Fibroblast of skin of scalp (primary cell): ENCODE results near the gene KLF3.

Experiments
- DNase-seq: peaks from one replicate; pipeline ENCODE4 v3.0.0-alpha.2; 2013

Gene KLF3

DNA sequence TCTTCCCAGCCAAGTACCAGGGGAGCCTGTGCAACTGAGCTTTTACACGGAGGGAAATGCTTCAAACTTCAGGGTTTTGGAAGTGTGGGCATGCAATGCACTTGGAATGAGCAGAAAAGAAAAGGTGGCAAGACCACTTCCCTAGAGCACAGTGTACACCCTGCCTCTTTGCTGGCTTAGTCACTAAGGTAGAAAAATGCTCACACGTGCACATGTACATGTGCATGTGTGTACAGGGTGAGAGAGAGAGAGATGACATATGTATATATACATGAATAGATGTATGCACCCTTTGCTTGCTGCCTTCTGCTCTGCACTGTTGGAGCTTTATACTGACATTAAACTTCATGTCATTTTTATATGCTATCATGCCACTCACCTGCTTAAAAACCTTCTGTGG is 7.9 kb upstream of the KLF3 start:
- DNase-seq = no peak

DNA sequence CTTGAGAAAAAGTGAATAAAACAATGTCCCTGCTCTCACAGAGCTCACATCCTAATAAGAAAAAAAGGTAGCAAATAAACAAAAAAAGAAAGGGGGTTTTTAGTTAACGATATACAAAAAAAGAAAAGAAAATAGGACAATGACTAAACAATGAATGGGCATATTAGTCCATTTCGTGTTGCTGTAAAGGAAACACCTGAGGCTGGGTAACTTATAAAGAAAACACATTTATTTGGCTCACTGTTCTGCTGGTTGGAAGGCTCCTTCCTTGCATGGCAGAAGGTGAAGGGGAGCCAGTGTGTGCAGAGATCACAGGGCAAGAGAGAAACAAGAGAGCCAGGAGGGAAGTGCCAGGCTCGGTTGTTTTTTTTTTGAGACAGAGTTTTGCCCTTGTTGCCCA is 4.7 kb upstream of the KLF3 start:
- no peak for DNase-seq

DNA sequence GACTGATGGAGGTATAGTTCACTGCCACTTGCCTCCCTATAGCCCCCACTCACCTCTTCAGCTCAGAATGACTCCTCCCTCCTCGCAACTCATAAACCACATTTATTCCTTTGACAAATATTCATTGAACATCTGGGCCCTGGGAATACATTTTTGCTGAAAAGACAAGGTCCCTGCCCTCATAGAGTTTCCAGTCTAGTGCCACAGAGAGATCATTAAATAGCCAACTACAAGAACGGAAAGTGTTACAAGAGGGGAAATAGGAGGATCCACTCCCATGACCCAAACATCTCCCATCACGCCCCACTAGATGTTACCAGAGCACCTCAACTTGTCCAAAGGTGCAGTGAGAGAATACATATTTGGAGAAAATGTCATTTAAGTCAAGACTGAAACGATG is 3.2 kb upstream of the KLF3 start:
- no peak for DNase-seq

DNA sequence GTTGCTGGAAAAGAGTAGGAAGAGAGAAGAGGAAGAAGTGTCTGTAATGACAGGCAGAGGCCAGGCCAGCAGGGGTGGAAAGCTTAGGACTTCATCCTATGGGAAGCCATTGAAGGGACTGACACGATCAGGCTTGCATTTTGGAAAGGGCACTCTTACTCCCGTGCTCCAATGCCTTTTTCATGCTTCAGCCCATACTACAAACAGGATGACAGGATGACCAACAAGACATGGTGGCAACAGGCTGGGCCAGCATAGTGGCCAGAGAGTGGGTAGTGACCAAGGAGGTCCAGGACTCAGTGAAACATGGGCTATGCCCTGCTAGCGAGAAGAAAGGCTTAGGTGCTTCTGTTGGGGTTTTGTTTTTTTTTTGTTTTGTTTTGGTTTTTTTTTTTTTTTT is 2.6 kb upstream of the KLF3 start:
- no peak for DNase-seq

DNA sequence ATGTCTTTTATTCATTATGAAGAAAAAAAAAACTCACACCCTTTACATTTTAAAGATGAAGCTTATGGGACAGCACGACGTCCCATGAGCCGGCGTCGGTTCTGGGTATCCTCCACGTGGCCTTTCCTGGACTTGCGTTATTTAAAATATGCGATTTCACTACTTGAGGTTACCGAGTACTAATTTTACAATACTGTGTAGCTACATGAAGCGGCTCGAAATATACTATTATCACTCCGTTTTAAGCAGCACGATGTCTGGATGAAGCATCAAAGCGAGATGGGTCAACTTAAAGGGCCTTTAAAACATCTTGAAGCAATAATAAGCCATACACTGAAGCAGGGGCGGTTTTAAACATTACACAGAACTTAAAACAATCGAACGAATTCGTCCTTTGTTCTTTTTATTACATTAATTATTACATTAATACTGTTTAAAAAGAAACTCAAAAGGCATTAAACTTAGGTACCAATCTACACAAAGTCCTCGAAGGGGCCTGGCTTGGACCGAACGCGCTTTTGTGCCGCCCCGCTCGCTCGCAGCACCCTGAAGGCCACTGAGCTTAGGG is 1.4 kb upstream of the KLF3 start:
- DNase-seq = peak; percentile 51

DNA sequence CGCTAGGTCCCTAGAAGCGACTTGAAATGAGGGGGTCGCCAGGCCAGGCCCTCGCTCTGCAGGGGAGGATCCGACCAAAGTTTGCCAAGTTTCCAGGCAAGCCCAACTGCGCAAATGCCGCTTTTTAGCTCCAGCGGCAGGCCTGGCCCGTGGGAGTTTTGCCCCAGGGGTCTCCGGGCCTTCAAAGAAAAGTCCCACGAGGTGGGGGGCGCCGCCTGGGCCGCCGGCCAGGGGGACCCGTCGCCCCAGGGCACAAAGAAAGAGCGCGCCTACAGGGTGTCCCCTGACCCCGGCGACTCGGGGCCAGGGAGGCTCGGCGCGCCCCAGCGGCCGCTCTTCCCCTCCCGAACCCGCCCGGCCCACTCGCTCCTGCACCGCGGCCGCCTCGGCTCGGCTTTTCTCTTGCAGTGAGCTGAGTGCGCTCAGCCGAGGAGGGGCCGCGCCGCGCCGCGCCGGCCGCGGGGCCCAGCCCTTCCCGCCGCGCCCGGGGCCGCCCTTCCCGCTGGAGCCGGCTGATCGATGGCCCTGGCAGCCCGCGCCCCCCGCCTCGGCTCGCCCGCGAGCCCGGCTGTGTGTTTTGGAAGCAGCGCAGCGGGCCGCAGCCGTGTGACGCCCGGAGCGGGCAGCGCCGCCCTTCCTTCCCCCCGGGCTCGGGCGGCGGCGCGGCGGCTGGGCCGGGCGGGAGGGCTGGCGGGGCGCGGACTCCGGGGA is 754 bp upstream of the KLF3 start:
- DNase-seq = peak; percentile 47

DNA sequence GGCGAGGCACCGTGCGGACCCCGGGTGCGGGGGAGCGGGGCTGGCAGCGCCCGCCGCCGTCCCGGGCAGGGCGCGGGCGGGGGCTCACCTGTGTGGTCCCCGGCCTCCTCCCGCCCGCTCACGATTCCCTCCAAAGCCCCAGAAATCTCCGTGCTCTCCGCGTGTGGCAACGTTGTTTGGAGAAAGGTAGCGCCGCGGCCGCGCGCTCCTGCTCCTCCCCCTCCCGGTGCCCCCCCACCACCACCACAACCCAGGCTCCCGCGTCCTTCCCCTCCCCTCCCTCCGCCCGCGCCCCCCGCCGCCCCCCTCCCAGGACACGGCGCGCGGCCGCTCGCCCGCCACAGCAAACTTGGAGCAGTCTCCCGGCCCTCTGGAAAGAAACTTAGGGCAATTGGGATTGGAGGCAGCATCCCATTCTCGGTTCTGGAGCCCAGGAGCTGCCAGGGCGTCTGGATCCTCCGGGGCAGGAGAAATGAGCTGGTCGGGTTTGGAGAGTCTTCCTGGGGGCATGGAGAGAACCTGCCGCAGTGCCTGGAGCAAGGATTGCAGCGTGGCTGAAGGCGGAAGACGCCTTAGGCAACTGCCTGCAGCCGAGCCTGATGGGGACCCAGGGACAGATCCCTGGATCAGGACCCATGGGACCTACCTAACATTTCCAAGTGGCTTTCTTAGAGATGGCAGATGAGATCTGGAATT is 855 bp downstream of the KLF3 start:
- peak; percentile 54 for DNase-seq

DNA sequence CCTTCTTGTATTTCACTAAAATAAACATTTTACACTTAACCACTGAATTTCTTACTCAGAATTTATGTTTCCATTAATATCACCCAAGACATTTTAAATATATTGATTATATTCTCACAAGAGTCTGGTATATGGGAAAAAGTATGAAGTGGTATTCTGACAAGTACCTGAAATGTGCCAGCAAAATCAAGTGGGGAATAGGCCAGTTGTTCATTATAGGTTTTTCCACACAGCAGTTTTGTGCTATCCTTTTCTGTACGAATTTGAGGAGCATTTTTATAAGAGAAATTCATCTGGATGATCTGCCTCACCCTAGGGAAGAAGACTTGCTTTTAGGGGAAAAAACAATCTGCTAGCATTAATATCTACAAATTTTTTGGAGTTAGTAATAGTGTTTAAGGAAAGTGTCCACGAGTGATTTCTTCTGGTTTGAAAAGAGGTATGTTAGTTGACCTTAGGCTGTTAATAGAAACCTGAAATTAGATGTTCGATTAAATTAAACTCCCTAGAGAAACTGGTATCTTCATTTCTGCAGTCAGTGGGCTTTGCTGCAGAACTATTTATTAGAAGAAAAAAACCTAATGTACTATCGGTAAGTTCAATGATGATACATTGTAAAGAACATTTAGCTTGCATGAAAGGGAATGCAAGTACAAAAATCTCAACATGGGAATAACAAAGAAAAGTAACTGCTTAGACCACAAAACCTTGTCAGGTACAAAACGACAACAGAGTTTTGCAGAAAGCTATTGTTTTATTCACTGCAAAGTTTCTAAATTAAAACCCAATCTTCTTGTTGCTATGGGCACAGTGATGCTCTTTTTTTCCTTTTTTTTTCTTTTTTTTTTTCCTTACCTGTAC is 1.8 kb downstream of the KLF3 start:
- no peak for DNase-seq

DNA sequence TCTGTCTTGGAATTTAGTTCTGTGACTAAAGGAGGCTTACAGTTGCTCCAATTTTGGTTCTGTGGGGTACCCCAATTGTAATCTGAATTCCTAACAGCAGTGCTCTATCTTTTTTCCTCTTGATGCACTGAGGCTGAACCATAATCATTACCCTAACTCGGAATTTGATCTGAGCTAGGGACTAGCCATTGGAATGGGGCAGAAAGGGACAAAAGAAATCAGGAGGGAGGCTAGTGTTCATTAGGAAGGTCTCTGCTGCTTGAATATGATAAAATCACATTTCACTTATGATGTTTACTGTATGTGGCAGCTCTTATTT is 2.7 kb downstream of the KLF3 start:
- DNase-seq = no peak

DNA sequence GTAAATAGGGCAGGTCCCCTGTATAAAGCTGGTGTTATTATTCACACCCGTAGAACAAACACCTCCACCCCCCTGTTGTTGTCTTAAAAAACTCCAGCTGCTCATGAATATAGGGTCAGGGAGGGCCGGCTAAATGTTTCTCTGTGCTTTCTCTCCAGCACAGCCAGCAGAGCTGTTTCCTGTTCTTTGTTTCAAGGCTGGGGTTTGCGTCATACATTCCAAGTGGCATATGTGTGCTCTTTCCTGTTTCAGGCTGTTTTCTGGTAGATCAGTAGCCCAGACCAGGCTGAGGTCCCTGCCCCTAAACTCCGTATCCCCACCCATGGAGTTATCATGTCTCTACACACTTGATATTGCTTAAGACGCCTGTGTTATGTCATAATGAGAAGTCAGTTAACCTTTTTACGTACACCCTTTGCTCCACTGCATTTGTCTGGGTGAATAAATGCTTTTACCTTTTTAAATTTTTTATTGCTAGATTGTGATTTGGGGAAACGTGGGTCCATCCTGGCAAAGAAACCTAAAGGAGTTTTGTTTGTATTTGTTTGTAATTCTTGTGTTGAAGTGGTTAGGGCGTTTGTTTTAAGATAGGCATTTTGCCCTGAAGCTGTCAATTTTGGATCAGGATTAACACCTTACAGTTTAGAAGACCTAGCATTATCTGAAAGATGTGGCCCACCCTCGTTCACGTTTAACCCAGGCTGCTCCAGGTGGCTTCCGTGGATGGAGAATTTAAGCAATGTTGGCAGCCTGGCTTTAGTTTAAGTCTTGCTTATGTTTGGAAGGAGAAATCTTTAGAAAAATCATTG is 3.3 kb downstream of the KLF3 start:
- DNase-seq = peak; percentile 97

DNA sequence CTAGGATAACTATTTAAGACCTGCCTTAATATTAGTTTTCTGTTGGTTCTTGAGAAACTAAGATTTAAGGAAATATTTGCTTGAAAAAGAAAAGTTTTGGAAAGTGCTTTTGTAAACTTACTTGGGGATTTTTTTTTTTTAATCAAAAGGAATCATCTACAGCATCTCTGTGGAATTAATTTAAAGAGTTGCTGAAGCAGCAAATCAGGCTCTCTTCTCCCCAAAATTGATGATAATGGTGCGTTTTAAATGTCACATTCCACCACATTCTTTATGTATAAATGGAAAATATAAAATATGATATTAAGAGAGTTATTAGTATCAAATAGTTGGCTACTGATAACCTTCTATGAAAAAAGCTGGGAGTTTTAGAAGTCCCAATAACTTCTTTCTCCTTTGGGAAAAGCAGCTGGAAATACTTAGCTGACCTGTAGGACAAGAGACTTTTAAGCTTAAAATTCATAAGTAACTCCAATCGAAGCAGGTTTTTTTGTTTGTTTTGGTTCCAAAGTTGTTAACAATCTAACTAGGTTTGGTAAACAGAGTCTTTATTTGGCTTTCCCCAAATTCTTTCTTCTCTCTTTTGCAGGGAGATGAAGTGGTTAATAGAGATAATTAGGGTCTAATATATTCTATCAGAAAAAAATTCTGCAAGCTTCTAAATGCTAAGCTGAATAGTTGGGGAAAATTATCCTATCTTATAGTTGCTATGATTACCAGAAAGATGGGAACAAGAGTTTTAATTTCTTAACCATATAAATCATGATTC is 4.4 kb downstream of the KLF3 start:
- no peak for DNase-seq

DNA sequence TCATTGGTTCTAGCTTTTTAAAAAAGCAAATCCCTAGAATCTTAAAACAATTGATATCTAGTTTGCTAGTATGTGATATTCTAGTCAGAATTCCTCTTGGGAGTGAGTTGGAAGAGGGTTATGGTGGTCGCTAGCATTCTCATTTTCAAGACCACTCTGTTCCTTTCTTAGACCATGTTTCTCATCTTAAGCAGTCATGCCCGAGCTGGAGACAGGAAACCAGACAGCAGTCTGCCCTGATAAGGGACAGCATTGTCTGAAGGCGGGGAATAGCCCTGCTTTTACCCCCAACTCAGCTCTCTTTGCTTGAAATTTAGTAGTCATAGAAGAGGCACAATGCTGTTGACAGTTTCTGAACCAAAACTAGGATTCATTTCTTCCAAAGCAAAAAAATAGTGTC is 5.2 kb downstream of the KLF3 start:
- no peak for DNase-seq

DNA sequence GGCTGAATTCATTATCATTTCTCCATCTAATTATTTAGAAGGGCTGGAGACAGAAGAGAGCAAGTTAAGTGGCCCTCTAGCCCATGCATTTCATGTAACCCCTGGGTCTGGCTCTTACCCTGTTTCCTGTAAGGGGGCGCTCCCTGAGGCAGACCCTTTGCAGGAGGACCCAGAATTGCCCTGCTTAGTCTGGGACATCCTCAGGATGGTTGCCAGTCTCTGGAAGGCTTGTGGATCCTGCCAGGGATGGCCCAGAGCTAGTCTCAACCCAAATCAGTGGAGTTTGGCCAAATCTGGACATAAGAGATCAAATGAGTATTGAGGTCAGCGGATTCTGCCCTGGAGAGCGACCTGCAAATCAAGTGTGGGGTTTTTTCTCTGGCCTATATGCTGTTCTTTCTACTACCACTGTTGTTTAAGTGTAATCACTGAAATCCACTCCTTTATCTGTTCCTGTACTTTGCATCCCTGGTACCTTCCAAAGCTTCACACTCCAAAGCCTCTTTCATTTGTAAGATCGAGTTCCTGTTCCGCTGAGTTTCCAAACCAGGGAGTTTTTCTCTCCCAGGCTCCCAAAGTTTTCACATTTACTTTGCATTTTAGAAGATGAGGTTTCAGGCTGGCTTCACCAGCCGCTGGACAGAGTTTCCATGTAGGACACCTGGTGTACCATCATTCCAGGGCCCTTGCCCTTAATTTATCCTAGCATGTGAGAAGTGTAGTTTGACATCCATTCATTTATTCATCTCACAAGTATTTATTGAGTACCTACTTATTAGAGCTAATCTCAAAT is 6.3 kb downstream of the KLF3 start:
- DNase-seq = no peak

DNA sequence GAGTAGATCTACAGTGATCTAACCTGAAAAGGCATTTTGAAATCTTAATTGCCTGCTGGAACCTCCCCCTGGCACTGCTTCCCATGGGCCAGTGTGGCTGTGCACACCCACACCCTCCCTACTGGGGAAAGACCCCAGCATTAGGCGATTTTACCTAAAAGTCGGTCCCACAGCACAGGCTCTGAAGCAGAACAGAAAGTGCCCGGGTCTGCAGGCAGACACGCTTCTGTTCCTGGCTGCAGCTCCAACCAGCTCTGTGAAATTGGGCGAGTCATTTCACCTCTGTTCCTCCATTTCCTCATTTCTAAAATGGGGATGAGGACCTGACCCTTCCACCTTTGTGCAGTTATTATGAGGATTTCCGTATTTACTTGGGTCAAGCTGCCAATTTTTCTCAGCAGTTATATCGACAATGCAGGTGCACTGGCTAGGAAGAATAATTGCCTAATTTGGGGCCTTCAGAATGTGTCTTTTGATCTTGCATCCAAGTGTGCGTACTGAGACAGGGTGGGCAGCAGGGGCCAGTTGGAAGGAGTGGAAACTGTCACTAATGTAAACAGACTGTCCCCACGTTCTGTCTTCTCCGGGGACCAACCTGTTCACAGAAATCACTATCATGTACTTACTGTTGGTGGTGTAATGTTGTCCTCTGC is 7.1 kb downstream of the KLF3 start:
- DNase-seq = no peak

DNA sequence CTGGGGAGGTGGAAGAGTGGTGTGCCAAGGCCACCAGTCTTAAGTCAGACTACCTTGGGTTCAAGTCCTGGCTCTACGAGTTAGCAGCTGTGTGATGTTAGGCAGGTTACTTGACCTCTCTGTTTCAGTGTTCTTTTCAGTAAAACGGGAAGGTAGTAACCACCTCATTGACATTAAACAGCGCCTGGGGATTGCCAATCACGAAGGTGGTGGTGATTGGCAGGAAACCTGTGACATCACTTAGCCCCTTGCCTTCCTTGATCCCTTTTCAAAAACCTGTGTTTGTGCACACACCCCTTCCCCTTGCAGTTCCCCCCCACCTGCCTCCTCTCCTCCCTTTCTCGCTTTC is 7.6 kb downstream of the KLF3 start:
- no peak for DNase-seq

DNA sequence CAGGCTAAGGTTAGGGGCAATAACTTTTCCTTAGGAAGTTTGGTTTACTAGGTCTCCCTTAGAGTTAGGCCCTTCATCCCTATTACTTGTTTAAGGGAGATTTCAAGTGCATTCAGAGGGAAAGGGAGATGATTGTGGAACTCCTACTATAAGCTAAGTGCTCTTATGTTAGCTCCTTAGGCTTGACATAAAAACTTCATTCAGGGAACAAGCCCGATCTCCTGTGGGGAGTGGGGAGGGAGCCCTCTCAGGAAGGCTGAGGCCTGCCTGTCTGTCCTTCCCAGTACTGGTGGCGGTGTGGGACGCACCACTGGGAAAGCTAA is 8.0 kb downstream of the KLF3 start:
- no peak for DNase-seq

DNA sequence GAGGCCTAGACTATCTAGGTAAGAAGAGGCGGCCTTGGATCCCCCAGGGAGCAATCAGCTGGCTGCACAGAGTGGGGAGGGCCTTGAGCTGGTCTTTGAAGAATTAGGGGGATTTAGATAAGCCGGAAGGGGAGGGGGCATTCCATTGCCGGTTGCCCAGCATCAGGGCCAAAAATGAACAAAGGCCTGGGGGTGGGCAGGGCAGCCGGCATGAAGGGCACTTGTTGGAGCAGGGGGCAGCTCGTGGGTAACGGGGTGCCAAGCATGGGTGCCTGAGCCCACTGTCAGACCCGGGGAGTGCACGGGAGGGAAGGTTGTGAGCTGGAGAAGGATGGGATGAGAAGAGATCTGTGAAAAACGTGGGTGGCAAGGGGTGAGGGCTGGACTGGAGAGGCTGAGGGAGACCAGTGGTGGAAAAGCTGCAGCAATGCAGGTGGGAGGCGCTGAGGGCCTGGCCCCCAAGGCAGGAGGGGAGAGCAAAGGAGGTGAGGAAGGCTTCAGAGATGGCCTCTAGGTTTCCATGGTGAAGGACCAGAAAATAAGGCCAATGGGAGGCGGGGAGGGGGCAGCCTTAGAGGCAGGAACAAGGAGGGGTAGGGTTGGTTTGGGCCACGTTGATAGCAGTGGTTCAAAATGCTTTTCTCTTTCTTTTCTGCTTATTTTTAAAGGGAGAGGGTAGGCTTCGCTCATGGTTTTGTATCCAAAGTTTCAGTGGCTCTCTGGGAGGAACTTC is 8.6 kb downstream of the KLF3 start:
- DNase-seq = no peak

DNA sequence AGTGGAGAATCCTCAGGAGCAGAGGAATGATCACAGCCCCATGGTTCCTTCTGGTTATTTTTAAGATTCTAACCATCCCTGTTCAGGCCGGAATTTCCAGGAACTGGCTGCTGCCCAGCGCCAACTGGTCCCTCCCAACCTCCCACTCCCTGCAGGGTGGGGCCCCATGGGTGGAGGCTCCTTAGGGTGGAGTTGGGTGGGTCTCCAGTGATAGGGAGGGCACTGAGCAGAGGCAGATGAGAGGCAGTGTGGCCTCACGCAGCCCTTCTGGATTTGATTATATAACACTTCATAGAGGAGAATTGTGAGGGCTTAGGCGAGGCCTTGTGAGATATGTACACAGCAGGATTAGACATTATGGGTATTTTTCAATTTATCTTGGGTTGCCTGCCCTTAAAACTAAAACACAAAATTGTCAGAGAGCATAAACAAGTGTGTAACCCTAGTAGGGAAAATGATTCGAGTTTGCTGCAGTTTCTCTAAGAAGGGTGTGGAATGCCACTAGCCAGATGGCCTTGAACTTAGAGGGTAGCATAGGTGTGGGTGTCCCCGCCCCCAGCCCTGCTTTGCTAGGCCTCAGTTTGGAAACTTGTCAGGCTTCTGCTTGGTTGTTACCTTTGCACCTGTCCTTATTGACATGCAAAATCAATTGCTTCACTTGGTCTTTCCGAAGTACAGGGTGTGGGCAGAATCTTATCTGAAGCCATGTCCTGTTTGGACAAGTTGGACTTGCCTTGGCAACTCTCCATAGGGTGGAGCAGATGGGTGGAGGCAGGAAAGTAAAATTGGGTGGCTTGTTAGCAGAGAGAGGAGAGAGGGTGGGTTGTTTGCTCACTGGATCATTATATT is 9.4 kb downstream of the KLF3 start:
- DNase-seq = peak; percentile 67
